Left colon (tissue), 2 donors: ENCODE data around the gene DHH. TPM values are rescaled to one million over a fixed set of nuclear protein-coding genes. Genes with fewer than 3 reads are reported as not detected.
"Not testable (repeated sequence)": the region's sequence is repeated elsewhere in the genome, so short reads cannot be mapped to it uniquely, and the experiment has no call there.

Source experiments
- ATAC-seq: fragments of 200-7000 bp; cut with Tn5 transposase; one replicate; pipeline ENCODE4 v1.9.1; 2020; ENCODE audit warnings: mild to moderate bottlenecking, moderate library complexity
- DNase-seq, 2 donors: peaks; one replicate each; pipeline ENCODE4 v3.0.0-alpha.2; 2020
- intact Hi-C, 2 donors: fragments of 100-400 bp; cut with DNase I in 1 of 2; cut with micrococcal nuclease in 1 of 2; formaldehyde crosslinking; loops; one replicate each; pipeline versions ENCODE4 v1.11.2 to v1.14.0; 2022; cut with DNase I, micrococcal nuclease
- long read RNA-seq: library from polyadenylated mRNA; unstranded; transcript quantifications from one replicate; pipeline ENCODE4 v2.0.0, GENCODE V29; 2021
- total RNA-seq, 2 donors: library from RNA; stranded (reverse); fragmentation: NEBNext Ultra II Directional; extraction: Animal tissue kit (Norgen Biotek cat#: 25700); gene quantifications; one replicate each; pipeline ENCODE4 v1.2.1, GENCODE V29; 2021
- donor health status: DM: no; HTN: no; CAD: no.
- donor health status: DM: yes; HTN: yes; CAD: no.

The DHH gene
- total RNA-seq: under 1 TPM; 0.31 to 0.50 TPM
- long read RNA-seq: 0 reads

GRCh38 chr12:49094160-49094974, at the start of gene DHH:
DHH (minus strand) TSS chr12:49094801; CDS start chr12:49094512, 289 bp downstream.
- DNase-seq (peak in 1 of 2 donors; percentile 35), ATAC-seq (peak; percentile 51)
- intact Hi-C loops: no loop called here

- no peak for DNase-seq
- intact Hi-C loops: no loop called here
- no peak for ATAC-seq
Observed at GRCh38 chr12:49144384-49144783, 49.8 kb upstream of the DHH start.

DNA sequence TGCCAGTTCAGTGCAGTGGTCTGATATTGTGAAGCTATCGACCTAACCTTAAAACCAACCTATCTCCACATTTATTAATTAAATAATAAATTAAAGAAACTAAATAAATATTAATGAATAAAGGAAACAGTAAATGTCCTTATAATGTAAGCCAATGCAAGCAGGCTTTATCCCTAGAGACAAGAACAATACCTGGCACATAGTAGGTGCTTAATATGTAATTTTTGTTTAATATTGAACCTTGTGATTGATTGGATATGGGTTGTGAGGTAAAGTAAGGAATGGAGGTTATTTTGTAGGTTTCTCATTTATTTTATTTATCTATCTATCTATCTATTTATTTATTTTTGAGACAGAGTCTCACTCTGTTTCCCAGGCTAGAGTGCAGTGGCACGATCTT, 44.4 kb upstream of the DHH start:
- DNase-seq (no peak), ATAC-seq (no peak)
- intact Hi-C loops: no loop called here

GRCh38 chr12:49138587-49138986, 44.0 kb upstream of the DHH start:
- intact Hi-C loops: no loop called here
- no peak for ATAC-seq
- no peak for DNase-seq

- intact Hi-C loops: no loop called here
- no peak for ATAC-seq
- DNase-seq: no peak
Observed at GRCh38 chr12:49137476-49137875, 42.9 kb upstream of the DHH start.

GRCh38 chr12:49136997-49137396, 42.4 kb upstream of the DHH start:
- ATAC-seq, intact Hi-C loops, DNase-seq: not testable (repeated sequence)

DNA sequence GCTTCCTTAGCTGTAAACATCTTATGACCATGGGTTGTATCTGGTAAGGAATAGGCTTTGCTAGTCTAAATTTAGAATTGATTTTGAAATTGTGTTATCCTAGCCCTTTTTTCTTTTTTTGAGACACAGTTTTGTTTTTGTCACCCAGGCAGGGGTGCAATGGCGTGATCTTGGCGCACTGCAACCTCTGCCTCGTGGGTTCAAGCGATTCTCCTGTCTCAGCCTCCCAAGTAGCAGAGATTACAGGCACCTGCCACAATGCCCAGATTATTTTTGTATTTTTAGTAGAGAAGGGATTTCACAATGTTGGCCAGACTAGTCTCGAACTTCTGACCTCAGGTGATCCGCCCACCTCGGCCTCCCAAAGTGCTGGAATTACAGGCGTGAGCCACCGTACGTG, 39.0 kb upstream of the DHH start:
- intact Hi-C loops: loop anchor here in 1 of 2 donors (5.0 kb wide), 1 partner anchor 54 kb away; the partner anchor contains the start of gene TUBA1A
- DNase-seq (no peak), ATAC-seq (no peak)

DNA sequence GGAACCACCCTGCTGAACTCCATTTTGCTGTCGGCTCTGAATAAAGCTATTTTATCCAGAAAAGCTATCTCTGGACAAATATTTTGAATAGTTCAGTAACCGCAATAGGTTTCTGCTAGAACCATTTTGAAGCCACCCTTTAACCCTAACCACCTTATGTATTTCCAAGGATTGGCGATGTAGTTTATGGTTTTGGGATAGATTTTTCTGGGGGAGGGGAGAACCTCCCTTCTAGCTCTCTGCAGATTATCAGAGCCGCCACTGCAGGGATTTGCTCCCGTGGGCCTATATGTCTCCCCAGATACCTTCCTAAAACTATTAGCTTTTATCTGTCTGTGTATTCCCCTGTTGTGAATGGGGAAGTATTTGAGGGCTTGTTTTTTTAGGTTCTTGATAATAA, 38.4 kb upstream of the DHH start:
- intact Hi-C loops: loop anchor here in 1 of 2 donors (5.0 kb wide), 1 partner anchor 54 kb away; the partner anchor contains the start of gene TUBA1A
- DNase-seq (no peak), ATAC-seq (no peak)

GRCh38 chr12:49131894-49132461, 37.4 kb upstream of the DHH start:
- intact Hi-C loops: loop anchor here in 1 of 2 donors (2.0 to 5.0 kb wide), 2 partner anchors 55 to 103 kb away; partner anchors contain the start of gene TUBA1A
- ATAC-seq: no peak
- peak in 1 of 2 donors; percentile 44 for DNase-seq

- peak; percentile 89 to 91 for DNase-seq
- peak; percentile 80 for ATAC-seq
- intact Hi-C loops: loop anchor here in 1 of 2 donors (2.0 to 5.0 kb wide), 2 partner anchors 56 to 104 kb away; partner anchors contain the start of gene TUBA1A
Observed at GRCh38 chr12:49131051-49131893, 36.7 kb upstream of the DHH start, which contains the start of gene TUBA1B. TUBA1B (minus strand) TSS chr12:49131395; CDS start chr12:49131300, 95 bp downstream.

- DNase-seq (peak; percentile 95 to 96), ATAC-seq (peak; percentile 76)
- intact Hi-C loops: loop anchor here in 1 of 2 donors (2.0 to 5.0 kb wide), 2 partner anchors 57 to 104 kb away; partner anchors contain the start of gene TUBA1A
Observed at GRCh38 chr12:49130151-49131050, 35.8 kb upstream of the DHH start.

DNA sequence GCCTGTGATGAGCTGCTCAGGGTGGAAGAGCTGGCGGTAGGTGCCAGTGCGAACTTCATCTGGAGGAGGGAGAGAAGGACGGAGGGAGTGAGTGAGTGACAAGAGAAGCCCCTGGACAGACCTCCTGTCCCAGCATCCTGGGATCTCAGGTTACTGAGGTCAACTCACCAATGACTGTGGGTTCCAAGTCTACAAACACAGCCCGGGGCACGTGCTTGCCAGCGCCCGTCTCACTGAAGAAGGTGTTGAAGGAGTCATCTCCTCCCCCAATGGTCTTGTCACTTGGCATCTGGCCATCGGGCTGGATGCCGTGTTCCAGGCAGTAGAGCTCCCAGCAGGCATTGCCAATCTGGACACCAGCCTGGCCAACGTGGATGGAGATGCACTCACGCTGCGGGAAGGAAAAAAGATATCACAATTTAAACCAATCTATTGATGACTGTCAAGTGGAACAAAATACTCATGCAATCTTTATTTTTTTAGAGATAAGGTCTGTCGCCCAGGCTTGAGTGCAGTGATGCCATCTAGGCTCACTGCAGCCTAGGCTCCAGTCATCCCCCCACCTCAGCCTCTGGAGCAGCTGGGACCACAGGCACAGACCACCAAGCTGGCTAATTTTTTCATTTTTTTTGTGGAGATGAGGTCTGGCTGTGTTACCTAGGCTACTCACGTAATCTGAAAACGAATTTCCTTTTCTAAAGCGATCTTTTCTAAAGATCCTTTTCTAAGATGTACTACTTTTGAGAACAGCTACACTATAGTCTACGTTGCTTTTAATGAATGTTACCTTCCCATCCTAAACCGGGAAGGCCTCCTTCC, 34.9 kb upstream of the DHH start:
- ATAC-seq (no peak), DNase-seq (no peak)
- intact Hi-C loops: loop anchor here in 1 of 2 donors (2.0 to 5.0 kb wide), 2 partner anchors 58 to 105 kb away; partner anchors contain the start of gene TUBA1A

DNA sequence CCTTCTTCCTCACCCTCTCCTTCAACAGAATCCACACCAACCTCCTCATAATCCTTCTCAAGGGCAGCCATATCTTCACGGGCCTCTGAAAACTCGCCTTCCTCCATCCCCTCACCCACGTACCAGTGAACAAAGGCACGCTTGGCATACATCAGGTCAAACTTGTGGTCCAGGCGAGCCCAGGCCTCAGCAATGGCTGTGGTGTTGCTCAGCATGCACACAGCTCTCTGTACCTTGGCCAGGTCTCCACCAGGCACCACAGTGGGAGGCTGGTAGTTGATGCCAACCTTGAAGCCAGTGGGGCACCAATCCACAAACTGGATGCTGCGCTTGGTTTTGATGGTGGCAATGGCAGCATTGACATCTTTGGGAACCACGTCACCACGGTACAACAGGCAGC, 33.4 kb upstream of the DHH start:
- ATAC-seq, intact Hi-C loops, DNase-seq: not testable (repeated sequence)

DNA sequence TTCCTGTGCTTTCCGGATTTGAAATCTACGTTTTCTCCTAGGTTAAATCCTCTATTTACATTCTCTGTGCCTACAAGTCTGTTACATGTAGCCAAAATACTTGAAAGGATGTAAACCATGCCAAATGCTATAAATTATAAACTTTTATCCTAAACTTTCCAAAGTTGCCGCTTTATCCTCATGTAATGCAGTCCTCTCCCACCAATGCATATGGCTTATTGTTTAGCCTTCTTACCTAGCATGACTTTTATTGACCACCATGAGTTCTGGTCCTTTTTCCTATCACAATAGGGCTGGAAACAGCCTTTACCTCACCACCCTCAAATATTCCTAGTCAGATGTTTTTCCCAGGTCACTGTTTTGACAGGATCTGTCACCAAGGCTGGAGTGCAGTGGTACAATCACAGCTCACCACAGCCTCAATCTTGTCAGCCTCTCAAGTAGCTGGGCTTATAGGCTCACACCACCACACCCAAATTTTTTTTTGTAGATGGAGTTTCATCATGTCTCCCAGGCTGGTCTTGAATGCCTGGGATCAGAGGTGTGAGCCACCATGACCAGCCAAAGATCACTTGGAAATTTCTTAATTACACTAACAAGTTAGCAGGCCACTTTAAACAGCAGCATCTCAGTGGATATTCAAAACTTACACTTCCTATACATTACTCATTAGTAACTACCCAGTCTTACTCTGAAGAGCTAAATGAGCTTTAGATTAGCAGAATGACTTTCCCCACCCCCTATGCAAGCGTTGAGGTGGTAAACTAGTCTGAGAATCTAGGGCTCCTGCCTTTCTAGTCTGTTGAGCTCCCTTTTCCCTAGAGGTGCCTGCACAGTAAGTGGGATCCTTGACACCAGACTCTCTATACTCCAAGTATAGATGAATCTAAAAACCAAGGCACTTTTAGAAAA, 32.5 kb upstream of the DHH start:
- intact Hi-C loops: no loop called here
- ATAC-seq: no peak

GRCh38 chr12:49121047-49121696, 26.6 kb upstream of the DHH start:
- intact Hi-C loops: loop anchor here in 1 of 2 donors (5.0 kb wide), 1 partner anchor 34 kb away; no protein-coding TSS in a partner anchor
- ATAC-seq: peak; percentile 96
- DNase-seq: peak; percentile 42 to 52

More for the DNA sequence above, 32.5 kb upstream of the DHH start:
- no peak for DNase-seq
